GM21528 (cell line): Measurements from ENCODE around the gene HCAR1.
A peak's percentile ranks its signal among the peaks of the same experiment; 100 is the strongest.
"Not testable (repeated sequence)": the region's sequence is repeated elsewhere in the genome, so short reads cannot be mapped to it uniquely, and the experiment has no call there.

Experiments
- ATAC-seq: cut with Tn5 transposase; IDR thresholded peaks from one replicate; pipeline ENCODE4 v1.9.1; 2021; ENCODE audit warnings: mild to moderate bottlenecking, moderate library complexity; ENCODE audit not compliant: unreplicated experiment, low FRiP score

Gene HCAR1, protein sequence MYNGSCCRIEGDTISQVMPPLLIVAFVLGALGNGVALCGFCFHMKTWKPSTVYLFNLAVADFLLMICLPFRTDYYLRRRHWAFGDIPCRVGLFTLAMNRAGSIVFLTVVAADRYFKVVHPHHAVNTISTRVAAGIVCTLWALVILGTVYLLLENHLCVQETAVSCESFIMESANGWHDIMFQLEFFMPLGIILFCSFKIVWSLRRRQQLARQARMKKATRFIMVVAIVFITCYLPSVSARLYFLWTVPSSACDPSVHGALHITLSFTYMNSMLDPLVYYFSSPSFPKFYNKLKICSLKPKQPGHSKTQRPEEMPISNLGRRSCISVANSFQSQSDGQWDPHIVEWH

DNA sequence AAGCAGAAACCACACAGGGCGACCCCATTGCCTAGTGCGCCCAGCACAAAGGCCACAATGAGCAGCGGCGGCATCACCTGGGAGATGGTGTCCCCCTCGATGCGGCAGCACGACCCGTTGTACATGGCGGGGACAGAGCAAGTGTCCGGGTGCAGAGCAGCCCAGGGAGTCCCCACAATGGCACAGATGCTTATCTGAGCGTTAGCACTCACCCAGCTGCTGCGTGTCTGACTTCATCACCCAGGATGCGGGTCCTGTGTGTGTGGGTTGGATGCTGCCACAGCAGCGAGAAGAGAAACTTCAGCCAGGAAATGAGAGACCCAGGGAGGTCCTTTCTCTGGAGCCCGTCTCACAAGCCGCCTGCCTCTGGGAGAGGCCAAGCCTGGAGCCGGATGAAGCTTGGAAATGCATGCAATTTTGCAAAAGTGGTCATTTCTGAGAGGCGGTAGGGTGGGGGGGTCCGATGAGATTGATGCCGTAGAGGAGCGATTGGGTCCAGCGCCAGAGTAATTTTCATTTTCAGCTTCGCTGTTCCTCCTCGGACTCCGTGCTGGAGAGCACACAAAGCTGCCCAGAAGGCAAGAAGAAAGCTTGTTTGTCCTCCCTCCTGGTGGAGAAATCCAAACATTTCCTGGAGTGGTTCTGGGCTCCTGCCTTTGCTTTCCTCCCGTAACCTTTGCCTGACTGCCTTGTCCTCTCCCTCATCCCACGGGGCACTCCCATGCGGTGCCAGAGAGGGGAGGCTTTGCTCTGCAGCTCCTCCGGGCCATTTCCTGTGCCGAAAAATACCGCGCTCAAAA, at the start of gene HCAR1:
TSS of gene HCAR1 (minus strand) at position 630 of the 800 bp plus-strand sequence. CDS start at position 125, 505 bp downstream.
- no peak for ATAC-seq

DNA sequence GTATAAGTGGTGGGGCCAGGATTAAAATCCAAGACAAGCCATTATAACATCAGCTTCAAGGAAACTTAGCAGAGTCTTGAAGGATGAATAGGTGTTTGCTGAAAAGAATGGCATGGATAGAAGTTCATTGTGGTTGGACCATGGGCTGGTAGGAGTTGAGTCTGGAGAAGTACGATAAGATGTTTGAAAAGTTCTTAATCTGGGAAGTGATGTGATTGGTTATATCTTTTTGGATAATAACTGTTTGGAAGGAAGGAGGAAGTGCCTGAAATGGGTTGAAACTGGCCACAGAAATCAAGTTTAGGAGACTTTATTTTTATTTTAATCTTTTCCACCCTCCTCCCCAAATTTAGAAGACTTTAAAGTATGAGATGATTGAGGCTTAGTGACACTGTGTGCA, 26.9 kb upstream of the HCAR1 start:
- no peak for ATAC-seq

DNA sequence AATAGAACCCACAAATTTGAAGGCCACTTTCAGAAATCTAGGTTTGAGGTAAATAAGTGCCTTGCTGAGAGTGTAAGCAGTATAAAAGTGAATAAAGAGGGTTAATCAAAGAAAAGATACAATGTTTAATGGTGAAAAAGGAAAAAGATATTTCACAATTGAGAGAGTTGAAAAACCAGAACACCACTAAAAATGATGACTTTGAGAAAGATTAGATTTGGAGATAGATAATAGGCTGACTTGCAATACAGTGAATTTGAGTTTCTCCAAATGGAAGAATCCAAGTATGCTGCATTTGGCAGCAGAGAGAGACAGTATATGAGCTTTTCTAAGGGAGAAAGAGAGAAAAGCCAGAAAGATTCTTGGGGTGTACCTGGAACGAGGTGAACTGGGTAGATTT, 24.1 kb upstream of the HCAR1 start:
- no peak for ATAC-seq

DNA sequence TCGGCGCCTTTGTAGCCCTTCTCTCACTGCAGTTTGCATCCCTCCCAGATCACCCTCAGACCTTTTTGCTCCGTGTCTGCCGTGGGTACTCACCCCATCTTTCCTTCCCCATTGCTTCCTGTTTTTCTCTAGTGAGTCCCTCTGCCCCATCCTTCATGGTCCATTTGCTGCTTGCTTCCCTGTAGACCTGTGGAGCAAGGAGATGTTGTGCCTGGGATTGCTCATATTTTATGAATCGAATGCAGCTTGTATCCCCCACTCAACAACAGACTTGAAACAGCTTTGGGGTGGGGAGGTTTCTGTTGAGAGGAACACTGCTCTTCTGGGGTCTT, 22.6 kb upstream of the HCAR1 start:
- peak; percentile 6 for ATAC-seq

DNA sequence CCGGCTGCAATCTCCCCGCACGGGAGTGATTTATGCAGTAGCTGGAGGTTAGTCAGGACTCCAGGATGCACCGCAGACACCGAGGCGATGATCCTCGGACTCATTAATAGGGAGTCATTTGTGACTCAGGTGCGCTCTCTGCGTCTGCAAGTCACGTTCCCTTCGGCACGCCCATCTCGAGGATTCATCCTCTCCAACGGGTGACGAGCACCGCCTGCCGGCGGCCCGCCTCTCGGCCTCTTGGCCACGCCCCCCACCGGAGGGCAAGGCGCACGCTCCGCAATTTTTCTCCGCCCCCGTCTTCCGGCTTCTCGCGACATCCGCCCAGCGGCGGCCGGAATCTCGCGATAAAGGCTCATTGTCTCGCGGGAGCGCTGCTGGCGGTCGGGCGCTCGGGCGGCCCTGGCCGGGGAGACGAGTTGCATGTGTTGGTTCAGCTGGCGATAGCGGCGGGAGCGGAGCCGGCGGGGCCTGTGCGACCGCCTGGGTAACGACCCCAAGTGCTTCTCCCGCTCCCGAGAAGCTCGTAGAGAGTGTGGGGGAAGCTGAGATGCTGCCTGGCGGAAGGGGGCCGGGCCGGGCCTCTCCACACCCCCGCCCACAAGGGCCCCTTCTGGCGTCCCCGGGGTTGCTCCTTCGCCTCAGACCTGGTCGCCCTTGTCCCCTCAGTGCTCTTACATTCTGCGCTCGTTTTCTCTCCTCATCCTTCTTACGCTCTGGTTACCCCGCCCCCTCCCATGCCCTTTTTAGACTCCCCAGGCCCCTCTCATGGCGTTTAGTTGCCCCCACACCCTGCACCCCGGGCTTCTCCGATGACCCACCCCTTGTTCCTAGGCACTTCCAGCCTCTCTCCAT, 22.0 kb upstream of the HCAR1 start, which contains the start of gene DENR:
TSS of gene DENR (plus strand) at position 361 of the 855 bp plus-strand sequence. CDS start 878 bp downstream, outside the sequence.
- ATAC-seq = peak; percentile 91

- not testable (repeated sequence) for ATAC-seq
Measured at GRCh38 chr12:122750781-122751515, 20.3 kb upstream of the HCAR1 start.

GRCh38 chr12:122749569-122750332, 19.1 kb upstream of the HCAR1 start:
- ATAC-seq = no peak

GRCh38 chr12:122747224-122748135, 16.8 kb upstream of the HCAR1 start:
- ATAC-seq = no peak

DNA sequence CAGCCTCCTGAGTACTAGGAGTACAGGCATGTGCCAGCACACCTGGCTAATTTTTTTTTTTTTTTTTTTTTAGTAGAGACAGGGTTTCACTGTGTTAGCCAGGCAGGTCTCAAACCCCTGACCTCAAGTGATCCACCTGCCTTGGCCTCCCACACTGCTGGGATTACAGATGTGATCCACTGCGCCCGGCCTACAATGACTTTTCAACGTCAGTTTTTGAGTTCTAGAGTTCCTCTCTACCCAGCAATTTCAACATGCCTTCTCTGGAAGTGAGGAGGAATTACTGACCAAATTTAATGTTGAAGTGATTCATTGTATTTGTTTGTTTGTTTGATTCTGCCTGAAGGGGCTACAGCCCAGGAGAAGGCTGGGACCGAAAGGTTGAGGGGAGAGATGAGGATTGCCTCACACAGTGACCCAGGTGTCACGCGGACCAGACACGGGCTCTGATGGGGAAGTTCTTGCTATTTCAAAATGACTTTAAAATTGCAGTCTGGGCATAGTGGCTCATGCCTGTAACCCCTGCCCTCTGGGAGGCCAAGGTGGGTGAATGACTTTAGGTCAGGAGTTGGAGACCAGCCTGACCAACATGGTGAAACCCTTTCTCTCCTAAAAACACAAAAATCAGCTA, 13.4 kb upstream of the HCAR1 start:
- ATAC-seq = no peak

DNA sequence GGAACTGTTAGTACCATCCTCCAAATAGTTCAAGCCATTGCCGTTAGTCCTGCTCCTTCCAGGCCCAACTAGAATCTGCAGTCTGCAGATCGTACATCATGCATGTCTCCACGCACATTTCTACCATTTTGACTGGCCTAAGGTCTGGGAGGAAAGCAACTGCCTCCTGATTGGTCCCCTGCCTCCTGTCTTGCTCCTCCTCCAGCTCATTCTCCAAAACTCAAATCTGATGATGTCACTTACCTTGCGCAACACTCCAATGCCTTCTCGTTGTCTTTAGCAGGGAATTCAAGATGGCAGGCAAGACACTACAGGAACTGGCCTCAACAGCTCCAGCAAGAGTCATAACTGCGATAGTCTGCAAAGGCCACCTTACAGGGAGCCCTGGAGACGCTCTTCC, 9.7 kb upstream of the HCAR1 start:
- no peak for ATAC-seq

DNA sequence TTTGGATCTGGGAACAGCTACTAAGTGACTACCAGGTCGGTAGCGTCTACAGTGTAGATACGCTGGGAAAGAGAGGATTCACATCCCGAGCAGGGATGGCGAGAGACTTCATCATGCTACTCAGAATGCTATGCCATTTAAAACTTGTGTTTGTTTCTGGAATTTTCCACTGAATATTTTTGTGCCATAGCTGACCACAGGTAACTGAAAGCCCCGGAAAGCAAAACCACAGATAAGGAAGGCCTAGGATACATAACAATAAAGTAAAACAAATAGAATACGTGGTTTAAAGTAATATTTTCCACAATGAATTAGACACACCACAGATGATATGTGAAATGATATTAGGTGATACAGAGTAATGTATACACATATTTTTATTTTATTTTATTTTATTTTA, 7.9 kb upstream of the HCAR1 start:
- no peak for ATAC-seq

GRCh38 chr12:122732611-122733010, 2.0 kb upstream of the HCAR1 start:
- ATAC-seq = no peak

DNA sequence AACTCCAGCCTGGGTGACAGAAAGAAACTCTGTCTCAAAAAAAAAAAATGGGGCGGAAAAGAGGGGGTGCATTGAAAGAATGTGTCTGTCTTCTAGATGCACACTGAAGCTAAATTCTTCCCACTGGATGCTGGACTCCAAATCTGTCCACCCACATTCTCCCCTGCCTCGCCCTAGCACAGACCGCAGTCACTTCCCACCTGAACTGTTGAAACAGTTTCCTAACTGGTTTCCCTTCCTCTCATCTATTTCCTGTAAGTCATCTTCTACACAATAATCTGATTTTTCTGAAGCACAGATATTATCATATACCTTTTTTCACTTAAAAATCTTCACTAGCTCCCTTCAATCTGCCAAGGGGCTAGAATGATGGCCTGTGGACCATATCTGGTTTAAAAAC, 1.5 kb upstream of the HCAR1 start:
- ATAC-seq = no peak

- no peak for ATAC-seq
Measured at GRCh38 chr12:122729583-122730214, 945 bp downstream of the HCAR1 start.

DNA sequence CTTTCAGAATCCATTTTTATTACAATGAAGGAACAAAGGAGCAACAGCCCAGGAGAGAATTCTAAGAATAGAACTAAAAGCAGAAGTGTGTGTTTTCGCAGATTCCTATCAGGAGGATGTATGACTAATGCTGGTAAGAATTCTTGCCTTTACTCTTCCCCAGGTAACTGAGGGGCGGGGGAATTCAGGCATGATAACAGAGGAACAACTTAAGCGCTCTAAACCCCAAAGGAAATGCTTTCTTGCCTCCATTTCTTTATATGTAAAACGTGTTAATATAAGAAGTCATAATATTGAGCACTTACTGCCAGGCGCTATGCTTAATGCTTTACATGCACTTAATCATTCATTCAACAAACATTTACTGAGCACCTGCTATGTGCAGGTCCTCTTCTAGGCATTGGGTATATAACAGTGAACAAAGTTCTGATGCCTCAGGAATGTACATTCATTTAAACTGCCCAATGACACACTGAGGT, 4.5 kb downstream of the HCAR1 start:
- ATAC-seq = no peak

GRCh38 chr12:122725452-122726079, 5.1 kb downstream of the HCAR1 start:
- no peak for ATAC-seq
